ENCODE results near the gene SCAMP2.
A peak's percentile ranks its signal among the peaks of the same experiment; 100 is the strongest.
"Not testable (repeated sequence)": the region's sequence is repeated elsewhere in the genome, so short reads cannot be mapped to it uniquely, and the experiment has no call there.

SCAMP2 gene

DNA sequence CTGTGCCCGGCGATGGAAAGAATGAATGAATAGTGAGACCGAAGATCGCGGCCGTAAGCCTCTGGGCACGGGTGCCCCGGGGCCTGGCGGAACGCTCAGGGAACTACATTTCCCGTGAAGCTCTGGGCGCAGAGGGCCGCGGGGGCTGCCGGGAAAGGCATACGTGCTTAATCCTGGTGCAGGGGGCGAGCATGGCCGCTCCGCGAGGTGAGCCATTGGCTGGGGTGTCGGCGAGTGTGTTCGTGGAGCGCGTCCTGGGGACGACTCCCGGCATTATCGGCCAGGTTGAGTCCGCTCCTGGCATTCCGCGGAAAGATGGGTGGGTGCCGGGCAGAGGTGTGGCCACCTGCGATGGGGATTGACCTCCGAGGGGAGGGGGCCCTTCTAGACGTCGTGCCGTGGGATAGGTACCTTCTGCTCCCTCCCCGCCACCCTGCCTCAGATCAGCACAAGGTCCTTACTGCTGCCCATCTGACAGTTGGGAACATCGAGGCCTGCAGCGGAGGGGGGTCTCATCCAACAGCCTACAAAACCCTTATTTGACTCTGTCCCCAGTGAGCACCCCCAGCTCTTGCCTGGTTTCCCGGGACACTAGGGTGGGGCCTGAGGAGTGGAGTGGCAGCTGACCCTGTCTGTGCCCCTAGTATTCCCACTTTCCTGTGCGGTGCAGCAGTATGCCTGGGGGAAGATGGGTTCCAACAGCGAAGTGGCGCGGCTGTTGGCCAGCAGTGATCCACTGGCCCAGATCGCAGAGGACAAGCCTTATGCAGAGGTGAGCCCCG lies 16.9 kb upstream of the SCAMP2 start, which contains the start of gene MPI:
Gene MPI, plus strand, starts transcription at position 160 of the 782 bp plus-strand sequence. Its CDS starts 32 bp downstream, at position 192.
- DNase-seq = peak; percentile 90

DNA sequence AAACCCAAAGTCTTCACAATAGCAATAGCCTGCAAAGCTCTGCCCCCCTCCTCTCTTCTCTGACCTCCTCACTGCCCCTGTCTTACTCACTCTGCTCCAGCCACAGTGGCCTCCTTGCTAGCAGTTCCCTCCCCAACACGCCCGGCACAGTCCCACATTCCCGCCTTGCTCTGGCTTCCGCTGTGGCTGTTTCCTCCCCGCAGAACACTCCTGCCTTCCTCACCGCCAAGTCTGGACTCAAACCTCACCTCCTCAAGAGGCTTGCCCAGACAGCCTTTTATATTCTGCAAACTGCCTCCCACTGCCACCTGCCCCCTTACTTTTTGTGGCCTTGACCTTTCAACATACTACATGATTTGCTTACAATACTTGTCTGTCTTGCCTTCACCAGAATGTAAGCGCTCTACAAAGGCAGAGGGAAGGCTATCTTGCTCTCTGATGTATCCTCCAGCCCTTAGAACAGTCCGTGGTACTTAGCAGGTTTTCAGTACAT lies 16.3 kb upstream of the SCAMP2 start:
- DNase-seq = no peak

DNA sequence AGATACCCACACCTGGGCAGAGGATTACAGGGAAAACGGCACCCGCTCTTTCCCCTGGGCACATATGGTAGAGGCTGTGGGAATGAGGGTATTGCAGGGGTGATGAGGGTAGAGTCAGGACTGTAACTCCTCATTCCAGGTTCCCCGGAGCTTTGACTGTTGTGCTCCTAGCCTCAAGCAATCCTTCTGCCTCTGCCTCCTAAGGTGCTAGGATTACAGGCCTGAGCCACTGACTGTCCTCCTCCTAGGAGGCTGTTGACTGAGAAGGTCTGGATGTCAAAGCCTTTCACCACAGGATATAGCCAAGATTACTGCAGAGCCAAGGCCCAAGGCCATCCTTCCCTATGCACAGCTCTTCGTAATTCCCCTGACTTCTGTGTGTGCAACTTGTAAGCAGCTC lies 15.6 kb upstream of the SCAMP2 start:
- no peak for DNase-seq

GRCh38 chr15:74887537-74888193 lies 14.5 kb upstream of the SCAMP2 start:
- DNase-seq = not testable (repeated sequence)

DNA sequence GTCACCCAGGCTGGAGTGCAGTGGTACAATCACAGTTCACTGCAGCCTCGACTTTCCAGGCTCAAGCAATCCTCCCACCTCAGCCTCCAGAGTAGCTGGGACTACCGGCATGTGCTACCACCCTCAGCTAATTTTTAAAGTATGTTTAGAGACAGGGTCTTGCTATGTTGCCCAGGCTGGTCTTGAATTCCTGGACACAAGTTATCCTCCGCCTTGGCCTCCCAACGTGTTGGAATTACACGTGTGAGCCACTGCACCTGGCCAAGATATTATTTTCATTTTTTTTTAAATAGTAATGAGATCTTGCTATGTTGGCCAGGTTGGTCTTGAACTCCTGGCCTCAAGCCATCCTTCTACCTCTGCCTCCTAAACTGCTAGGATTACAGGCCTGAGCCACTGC lies 12.3 kb upstream of the SCAMP2 start:
- DNase-seq = no peak

- no peak for DNase-seq
Observed at GRCh38 chr15:74884428-74885223, 11.5 kb upstream of the SCAMP2 start.

GRCh38 chr15:74882528-74882927 lies 9.4 kb upstream of the SCAMP2 start:
- no peak for DNase-seq

- no peak for DNase-seq
Observed at GRCh38 chr15:74878273-74878672, 5.1 kb upstream of the SCAMP2 start.

- DNase-seq = no peak
Observed at GRCh38 chr15:74873756-74874424, 725 bp upstream of the SCAMP2 start.

DNA sequence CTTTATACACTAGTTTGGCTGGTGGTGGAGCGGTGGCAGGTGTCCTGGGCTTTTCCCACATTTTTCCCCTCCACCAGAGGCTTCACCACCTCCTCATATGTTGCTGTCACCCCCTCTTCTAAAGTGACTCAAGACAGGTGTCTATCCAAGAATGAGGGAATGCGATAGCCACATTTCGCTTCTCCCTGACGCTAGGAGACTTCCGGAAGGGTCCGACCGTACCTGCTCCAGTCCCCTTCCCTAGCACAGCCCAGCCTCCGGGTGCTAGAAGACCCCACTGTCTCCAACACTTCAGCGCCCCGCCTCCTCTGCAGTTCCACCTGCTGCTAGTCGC lies 496 bp downstream of the SCAMP2 start:
- DNase-seq = no peak

DNA sequence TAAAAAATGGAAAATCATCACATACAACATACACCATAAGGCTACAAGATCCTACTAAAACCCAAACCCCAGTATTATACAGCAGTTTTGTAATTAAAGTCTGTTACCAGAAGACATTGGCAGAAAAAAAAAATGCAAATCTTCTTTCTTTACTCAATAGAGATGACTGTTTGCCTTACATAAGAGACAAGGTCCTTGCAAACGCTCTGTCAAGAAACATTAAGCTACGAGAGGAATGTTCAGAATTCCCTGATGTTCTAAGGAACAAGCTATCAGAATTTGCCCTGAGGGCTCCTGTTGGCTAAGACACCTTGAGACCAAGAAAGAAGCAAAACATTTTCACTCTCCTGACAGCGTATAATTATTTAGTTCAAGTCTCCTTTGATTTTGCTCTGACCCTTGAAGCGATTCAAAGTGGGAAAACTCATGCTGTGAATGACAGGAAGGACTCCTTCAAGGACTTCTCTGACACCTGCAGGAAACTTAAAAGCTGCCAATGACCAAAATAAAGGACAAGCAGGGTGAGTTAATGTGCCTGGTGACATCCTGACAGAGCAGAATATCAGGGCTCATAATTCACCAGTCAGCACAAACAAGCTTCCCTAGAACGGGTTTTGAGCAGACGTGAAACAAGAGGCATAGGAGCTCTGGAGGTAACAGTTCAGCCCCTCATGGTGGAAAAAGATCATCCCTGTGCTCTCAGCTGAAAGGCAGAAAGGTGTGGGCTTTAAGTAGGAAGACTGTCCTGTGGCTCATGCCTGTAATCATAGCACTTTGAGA lies 2.5 kb downstream of the SCAMP2 start:
- DNase-seq = no peak

- peak; percentile 61 for DNase-seq
Observed at GRCh38 chr15:74869726-74870407, 3.3 kb downstream of the SCAMP2 start.

- no peak for DNase-seq
Observed at GRCh38 chr15:74869372-74869725, 3.8 kb downstream of the SCAMP2 start.

GRCh38 chr15:74868059-74868458 lies 5.1 kb downstream of the SCAMP2 start:
- DNase-seq = no peak

- DNase-seq = no peak
Observed at GRCh38 chr15:74867466-74868038, 5.6 kb downstream of the SCAMP2 start.

DNA sequence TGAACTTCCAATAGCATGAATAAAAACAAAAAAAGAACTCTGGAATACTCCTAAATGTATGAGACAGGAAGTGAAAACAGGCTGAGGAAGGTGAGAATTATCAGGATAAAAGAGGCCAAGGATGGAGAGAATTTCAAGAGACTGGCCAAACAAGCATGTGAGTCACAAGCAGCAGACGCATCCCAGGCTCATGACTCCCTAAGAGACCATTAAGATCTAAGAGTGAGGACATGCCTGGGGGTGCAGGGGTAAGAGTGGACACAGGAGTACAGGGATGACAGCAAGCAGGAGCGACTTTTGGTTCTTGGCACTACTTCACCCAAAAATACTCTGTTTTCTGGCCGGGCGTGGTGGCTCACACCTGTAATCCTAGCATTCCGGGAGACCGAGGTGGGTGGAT lies 7.1 kb downstream of the SCAMP2 start:
- DNase-seq = no peak

- no peak for DNase-seq
Observed at GRCh38 chr15:74865316-74865715, 7.8 kb downstream of the SCAMP2 start.

- no peak for DNase-seq
Observed at GRCh38 chr15:74864296-74864695, 8.9 kb downstream of the SCAMP2 start.

DNA sequence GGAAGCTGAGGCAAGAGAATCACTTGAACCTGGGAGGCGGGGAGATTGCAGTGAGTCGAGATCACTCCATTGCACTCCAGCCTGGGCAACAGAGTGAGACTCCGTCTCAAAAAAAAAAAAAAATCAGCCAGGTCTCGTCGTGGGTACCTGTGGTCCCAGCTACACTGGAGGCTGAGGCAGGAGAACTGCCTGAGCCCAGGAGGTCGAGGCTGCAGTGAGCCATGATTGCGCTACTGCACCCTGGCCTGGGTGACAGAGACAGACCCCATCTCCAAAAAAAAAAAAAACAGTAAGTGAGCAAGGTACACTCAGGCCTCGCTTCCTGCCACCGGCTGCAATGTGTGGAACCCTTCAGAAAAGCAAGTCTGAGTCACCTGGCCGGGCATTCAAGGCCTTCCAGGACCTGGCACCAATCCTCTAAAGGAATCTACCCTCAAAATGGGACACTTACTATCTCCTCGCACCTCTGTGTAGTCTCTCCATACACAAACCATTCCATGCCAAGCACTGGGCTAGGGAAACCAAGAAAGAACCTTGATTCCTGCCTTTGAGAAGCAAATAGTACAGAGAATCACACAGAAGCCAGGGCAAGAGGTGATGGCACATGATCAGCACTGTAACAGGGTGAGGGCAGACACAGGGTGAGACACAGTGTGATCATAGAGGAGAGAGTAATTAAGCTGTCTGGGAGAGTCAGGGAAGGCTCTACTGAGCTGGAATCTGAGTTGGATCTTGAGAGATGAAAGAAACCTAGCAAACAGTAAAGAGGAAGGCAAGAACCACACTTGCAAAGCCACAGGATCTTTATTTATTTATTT lies 9.7 kb downstream of the SCAMP2 start:
- no peak for DNase-seq

GRCh38 chr15:74858369-74858740 lies 14.8 kb downstream of the SCAMP2 start:
- no peak for DNase-seq
